Brain microvascular endothelial cell (primary cell): ENCODE data around the gene ZBP1.

Experiments
- DNase-seq: peaks from one replicate; pipeline ENCODE4 v3.0.0-alpha.2; 2020
- H3K27ac ChIP-seq: fragments of 250-450 bp; sonication (Bioruptor Pico); 2 replicates; pipeline ENCODE4 v1.5.1; 2020; ENCODE audit warnings: mild to moderate bottlenecking, moderate library complexity
- H3K27me3 ChIP-seq: fragments of 250-450 bp; sonication (Bioruptor Pico); replicated peaks from 2 replicates; pipeline ENCODE4 v1.5.1; 2020; ENCODE audit warnings: mild to moderate bottlenecking
- H3K36me3 ChIP-seq: fragments of 250-450 bp; sonication (Bioruptor Pico); replicated peaks from 2 replicates; pipeline ENCODE4 v1.5.1; 2020; ENCODE audit warnings: mild to moderate bottlenecking
- H3K4me3 ChIP-seq: 2 replicates; pipeline ENCODE4 v1.5.1; 2011; ENCODE audit warnings: low read depth, mild to moderate bottlenecking, control low read depth, low read length, moderate library complexity
- in situ Hi-C: cut with HindIII; loops from 2 replicates; pipeline ENCODE4 v1.10.0; 2017; ENCODE audit warnings: low sequenced_read_pairs, low pct_ligation_motif_present
- TF ChIP-seq, protein P1 (sequence below): IDR thresholded peaks from 2 replicates; pipeline ENCODE4 v1.5.1; 2011; ENCODE audit warnings: low read depth, mild to moderate bottlenecking, moderate library complexity, low read length, control low read depth, inconsistent platforms; ENCODE audit errors: missing control alignments

The ZBP1 gene

DNA sequence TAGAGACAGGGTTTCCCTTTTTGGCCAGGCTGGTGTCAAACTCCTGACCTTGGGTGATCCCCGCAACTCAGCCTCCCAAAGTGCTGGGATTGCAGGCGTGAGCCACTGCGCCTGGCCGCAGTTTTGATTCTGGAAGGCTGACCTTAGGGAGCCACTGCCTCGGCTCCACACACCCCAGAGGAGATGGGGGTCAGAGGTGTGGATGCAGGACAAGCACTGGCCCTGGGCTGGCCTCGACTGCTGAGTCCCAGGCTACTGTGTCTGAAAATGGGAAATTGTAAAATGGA lies 1.5 kb downstream of the ZBP1 start:
- Histone ChIP-seq H3K27ac (no peak overlapping the region), H3K27me3 (peaks cover 3% of the 10 kb centered on the region), H3K36me3 (no peaks in the 10 kb centered on the region), H3K4me3 (no peak overlapping the region)
- in situ Hi-C loops = loop anchor here (10.0 kb wide), 1 partner anchor 566 kb away; no protein-coding TSS in a partner anchor
- TF ChIP-seq, protein P1, sequence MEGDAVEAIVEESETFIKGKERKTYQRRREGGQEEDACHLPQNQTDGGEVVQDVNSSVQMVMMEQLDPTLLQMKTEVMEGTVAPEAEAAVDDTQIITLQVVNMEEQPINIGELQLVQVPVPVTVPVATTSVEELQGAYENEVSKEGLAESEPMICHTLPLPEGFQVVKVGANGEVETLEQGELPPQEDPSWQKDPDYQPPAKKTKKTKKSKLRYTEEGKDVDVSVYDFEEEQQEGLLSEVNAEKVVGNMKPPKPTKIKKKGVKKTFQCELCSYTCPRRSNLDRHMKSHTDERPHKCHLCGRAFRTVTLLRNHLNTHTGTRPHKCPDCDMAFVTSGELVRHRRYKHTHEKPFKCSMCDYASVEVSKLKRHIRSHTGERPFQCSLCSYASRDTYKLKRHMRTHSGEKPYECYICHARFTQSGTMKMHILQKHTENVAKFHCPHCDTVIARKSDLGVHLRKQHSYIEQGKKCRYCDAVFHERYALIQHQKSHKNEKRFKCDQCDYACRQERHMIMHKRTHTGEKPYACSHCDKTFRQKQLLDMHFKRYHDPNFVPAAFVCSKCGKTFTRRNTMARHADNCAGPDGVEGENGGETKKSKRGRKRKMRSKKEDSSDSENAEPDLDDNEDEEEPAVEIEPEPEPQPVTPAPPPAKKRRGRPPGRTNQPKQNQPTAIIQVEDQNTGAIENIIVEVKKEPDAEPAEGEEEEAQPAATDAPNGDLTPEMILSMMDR = no peak
- DNase-seq = no peak

DNA sequence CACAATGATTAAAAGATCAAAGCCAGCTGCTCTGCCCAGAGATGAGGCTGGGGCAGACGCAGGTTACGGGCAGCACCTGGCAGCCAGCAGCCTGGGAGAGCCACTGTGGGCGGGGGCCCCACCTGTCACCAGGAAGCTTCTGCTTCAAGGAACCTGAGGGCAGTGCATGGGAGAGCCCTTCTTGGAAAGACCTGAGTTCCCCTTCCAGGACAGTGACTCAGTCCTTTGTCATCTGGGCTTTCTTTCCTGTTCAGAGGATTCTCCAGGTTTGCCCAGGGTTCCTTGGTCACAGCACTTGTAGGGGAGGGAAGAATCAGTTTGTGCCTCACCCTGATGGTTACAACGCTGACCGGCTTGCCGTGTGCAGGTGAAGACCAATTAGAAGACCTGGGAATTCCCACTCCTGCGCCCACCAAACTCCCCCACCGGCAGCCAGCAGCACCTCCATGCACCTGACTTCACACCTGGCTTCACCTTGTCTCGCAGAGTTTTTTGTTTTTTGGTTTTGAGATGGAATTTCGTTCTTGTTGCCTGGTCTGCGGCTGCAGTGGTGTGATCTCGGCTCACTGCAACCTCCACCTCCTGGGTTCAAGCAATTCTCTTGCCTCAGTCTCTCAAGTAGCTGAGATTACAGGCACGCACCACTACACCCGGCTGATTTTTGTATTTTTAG lies 2.0 kb downstream of the ZBP1 start:
- Histone ChIP-seq H3K36me3 (no peaks in the 10 kb centered on the region), H3K4me3 (no peak overlapping the region), H3K27ac (no peak overlapping the region), H3K27me3 (peaks cover 3% of the 10 kb centered on the region)
- no peak for DNase-seq
- in situ Hi-C loops = loop anchor here (10.0 kb wide), 1 partner anchor 567 kb away; no protein-coding TSS in a partner anchor
- TF ChIP-seq, protein P1 = no peak

DNA sequence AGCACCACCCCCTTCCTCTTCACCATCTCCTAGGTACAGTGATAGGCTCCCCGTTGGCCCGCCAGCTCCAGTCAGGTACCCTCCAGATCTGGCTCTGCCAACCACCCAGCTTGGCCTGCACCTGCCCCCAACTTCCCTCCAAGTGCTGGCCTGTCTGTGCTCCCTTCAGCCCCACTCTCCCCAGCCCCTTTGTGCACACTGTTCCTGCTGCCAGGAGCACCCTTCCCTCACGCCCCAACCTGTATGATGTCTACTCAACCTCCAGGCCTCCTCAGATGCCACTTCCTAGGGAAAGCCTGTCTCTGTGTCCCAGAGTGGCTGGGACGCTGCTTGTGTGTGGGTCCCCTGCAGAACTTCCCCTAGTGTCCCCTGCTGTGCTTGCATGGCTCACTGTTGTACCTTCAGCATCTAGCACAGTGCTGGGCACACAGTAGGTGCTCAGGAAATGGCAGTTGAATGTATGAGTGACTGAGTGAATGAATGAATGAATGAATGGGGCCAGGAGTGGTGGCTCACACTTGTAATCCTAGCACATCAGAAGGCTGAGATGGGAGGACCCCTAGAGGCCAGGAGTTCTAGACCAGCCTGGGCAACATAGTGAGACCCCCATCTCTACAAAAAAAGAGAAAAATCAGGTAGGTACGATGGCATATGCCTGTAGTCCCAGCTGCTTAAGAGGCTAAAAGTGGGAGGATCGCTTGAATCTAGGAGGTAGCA lies 3.0 kb downstream of the ZBP1 start:
- in situ Hi-C loops = loop anchor here (10.0 kb wide), 1 partner anchor 568 kb away; no protein-coding TSS in a partner anchor
- Histone ChIP-seq H3K27ac (no peak overlapping the region), H3K4me3 (no peak overlapping the region), H3K27me3 (peaks cover 3% of the 10 kb centered on the region), H3K36me3 (no peaks in the 10 kb centered on the region)
- DNase-seq = no peak
- TF ChIP-seq, protein P1 = no peak

DNA sequence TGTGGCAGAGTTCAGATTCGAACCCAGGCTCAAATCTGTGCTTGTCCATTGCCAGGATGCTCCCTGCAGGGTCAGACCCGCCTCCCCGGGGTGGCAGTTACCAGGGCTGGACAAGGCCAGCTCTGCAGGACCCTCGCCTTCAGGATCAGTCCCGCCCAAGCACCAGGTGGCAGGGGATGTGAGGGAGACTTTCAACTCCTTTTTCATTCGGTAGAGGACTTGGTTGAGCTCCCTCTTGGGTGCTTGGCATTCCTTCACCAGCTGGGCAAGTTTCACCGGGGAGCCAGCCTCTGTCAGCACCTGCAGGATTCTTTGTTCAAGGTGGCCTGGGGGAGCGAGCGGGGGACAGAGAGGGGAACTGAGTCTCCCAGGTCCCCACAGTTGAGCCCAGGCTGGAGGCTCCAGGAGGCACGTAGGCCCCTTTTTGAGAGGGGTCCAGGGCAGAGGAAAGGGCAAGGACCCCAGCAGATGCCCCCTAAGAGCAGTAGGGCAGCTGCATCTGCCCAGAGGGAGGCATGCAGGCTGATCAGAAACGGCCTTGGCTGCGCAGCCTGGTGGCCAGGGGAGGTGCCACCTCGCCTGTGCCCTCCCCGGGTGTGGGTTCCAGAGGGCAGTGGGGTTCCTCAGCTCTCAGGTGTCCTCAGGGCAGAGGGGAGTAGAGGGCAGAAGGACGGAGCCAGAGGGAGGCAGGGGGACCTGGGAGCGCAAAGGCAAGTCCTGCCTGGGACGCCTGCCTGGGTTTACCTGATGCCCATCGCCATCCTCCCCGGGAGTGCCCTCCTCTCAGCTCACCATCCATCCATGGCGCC lies 3.9 kb downstream of the ZBP1 start:
- in situ Hi-C loops = loop anchor here (10.0 kb wide), 1 partner anchor 568 kb away; no protein-coding TSS in a partner anchor
- Histone ChIP-seq H3K27me3 (peaks cover 3% of the 10 kb centered on the region), H3K36me3 (no peaks in the 10 kb centered on the region), H3K27ac (no peak overlapping the region), H3K4me3 (no peak overlapping the region)
- TF ChIP-seq, protein P1 = no peak
- DNase-seq = no peak

DNA sequence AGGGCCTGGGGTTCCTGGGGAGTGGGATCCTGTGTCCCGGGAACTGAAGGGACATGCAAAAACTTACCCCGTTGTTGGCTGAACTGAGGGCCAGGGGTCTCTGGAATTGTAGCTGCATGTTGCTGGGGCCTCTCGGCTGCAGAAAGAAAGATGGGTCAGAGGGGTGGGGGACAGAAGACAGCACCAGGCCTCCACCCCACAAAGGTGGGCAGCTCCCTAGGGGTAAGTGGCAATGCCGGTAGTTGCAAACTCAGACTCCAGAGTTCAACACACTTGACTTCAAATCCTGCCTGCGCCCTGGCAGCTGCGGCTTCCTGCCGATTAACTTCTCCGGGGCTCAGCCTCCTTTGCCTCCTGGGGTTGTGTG lies 4.8 kb downstream of the ZBP1 start:
- Histone ChIP-seq H3K27me3 (peaks cover 3% of the 10 kb centered on the region), H3K27ac (no peak overlapping the region), H3K4me3 (no peak overlapping the region), H3K36me3 (no peaks in the 10 kb centered on the region)
- no peak for DNase-seq
- in situ Hi-C loops = loop anchor here (10.0 kb wide), 1 partner anchor 569 kb away; no protein-coding TSS in a partner anchor
- TF ChIP-seq, protein P1 = no peak
